HepG2 (cell line): ENCODE results near the gene RPS6KB2. TPM values are rescaled to one million over a fixed set of nuclear protein-coding genes. Genes with fewer than 3 reads are reported as not detected.

Experiments used
- ATAC-seq: fragments of 200-7000 bp; cut with Tn5 transposase; 3 replicates; pipeline ENCODE4 v1.9.1; 2020; ENCODE audit warnings: mild to moderate bottlenecking, moderate library complexity
- BruUV-seq: library from RNA; stranded (reverse); fragments of 400-500 nt; replicated peaks from 2 replicates; lab custom pipeline; 2021; lab: Mats Ljungman, UMichigan
- CTCF ChIA-PET: fragments of 300-600 bp; formaldehyde crosslinking; extraction: SDS; loops from one replicate; lab custom pipeline; 2021; ENCODE audit warnings: low total read pairs, inconsistent platforms, low intra/inter-chr PET ratio; lab: Yijun Ruan, JAX
- POLR2A ChIA-PET: fragments of 350-600 bp; sonication (Branson Sonifier 250); formaldehyde crosslinking; loops from one replicate; lab custom pipeline; 2020; ENCODE audit warnings: antibody characterized with exemption, inconsistent platforms; lab: Yijun Ruan, JAX
- DNase-seq: peaks from one replicate; pipeline ENCODE4 v3.0.0-alpha.2; 2015; ENCODE audit warnings: low spot score
- FAIRE-seq: peaks from 3 replicates; lab custom pipeline; 2011; peaks lifted over from hg19 to GRCh38; lab: Jason Lieb, UNC
- H2AFZ ChIP-seq: one replicate; pipeline ENCODE4 v1.6.1; 2011; ENCODE audit warnings: low read length, inconsistent platforms
- H3K27ac ChIP-seq: fragments of 300-600 bp; 3 replicates; pipeline ENCODE4 v1.8.0; 2011; ENCODE audit warnings: mixed run types, mild to moderate bottlenecking, mixed read lengths, low read length, inconsistent platforms; ENCODE audit not compliant: insufficient read depth; ENCODE audit errors: extremely low read length
- H3K27me3 ChIP-seq, 2 experiments: fragments of 200-600 bp in 1 of 2; 2 replicates in 1 of 2; 3 replicates in 1 of 2; pipeline versions ENCODE4 v1.6.0 to v1.8.0; 2011; ENCODE audit warnings: low read length in 2 of 2, mild to moderate bottlenecking in 2 of 2, moderate library complexity in 2 of 2, inconsistent platforms in 1 of 2; ENCODE audit not compliant: insufficient read depth in 2 of 2, control insufficient read depth in 1 of 2
- H3K36me3 ChIP-seq, 2 experiments: fragments of 200-600 bp in 1 of 2; replicated peaks in 1 of 2; 2 replicates in 1 of 2; 3 replicates in 1 of 2; pipeline versions ENCODE4 v1.5.1 to v1.8.0; 2011; ENCODE audit warnings: low read length in 2 of 2, inconsistent platforms in 1 of 2; ENCODE audit not compliant: insufficient read depth in 2 of 2, control insufficient read depth in 1 of 2
- H3K4me1 ChIP-seq: 2 replicates; pipeline ENCODE4 v1.5.1; 2012; ENCODE audit warnings: low read length, inconsistent platforms; ENCODE audit not compliant: insufficient read depth
- H3K4me2 ChIP-seq: 2 replicates; pipeline ENCODE4 v1.6.0; 2011; ENCODE audit warnings: low read depth, low read length, inconsistent platforms
- H3K4me3 ChIP-seq, 3 experiments: fragments of 200-600 bp in 1 of 3; sonication (generic), shearing (Covaris generic) in 1 of 3; replicated peaks in 1 of 3; 2 replicates each; pipeline ENCODE4 v1.5.1; 2011 to 2016; ENCODE audit warnings: low read length in 3 of 3, inconsistent platforms in 2 of 3, low read depth in 2 of 3, mild to moderate bottlenecking in 2 of 3, control low read depth in 1 of 3, mixed read lengths in 1 of 3; ENCODE audit not compliant: insufficient read depth in 1 of 3
- H3K79me2 ChIP-seq: one replicate; pipeline ENCODE4 v1.6.1; 2011; ENCODE audit warnings: low read length, inconsistent platforms; ENCODE audit not compliant: insufficient read depth
- H3K9ac ChIP-seq: 2 replicates; pipeline ENCODE4 v1.6.0; 2011; ENCODE audit warnings: mild to moderate bottlenecking, low read depth, low read length, inconsistent platforms; ENCODE audit not compliant: insufficient read depth
- H3K9me3 ChIP-seq: 2 replicates; pipeline ENCODE4 v1.5.1; 2012; ENCODE audit warnings: mild to moderate bottlenecking, low read length
- H4K20me1 ChIP-seq: 2 replicates; pipeline ENCODE4 v1.6.0; 2011; ENCODE audit warnings: inconsistent platforms, mild to moderate bottlenecking, low read length, moderate library complexity; ENCODE audit not compliant: insufficient read depth
- AGO2 ChIP-seq: fragments of 200-400 bp; formaldehyde crosslinking; optimal IDR thresholded peaks from 2 replicates; pipeline ENCODE3; 2017; ENCODE audit warnings: mild to moderate bottlenecking, low read depth, low read length, moderate library complexity
- CEBPG ChIP-seq: IDR thresholded peaks from 2 replicates; pipeline ENCODE4 v1.6.1; 2016
- CENPBD1 ChIP-seq: sonication (generic); formaldehyde crosslinking; IDR thresholded peaks from 2 replicates; pipeline ENCODE4 v1.8.0; 2022; ENCODE audit warnings: missing genetic modification reagents, low read depth, mild to moderate bottlenecking, borderline replicate concordance
- FIP1L1 ChIP-seq: fragments of 200-400 bp; formaldehyde crosslinking; IDR thresholded peaks from 2 replicates; pipeline ENCODE4 v1.6.1; 2018; ENCODE audit warnings: low read depth, mild to moderate bottlenecking, low read length, moderate library complexity, borderline replicate concordance; ENCODE audit not compliant: insufficient read depth
- HNRNPL ChIP-seq: fragments of 200-400 bp; formaldehyde crosslinking; IDR thresholded peaks from 2 replicates; pipeline ENCODE4 v1.6.1; 2017; ENCODE audit warnings: mild to moderate bottlenecking, low read depth, low read length
- SMAD3 ChIP-seq: sonication (generic); formaldehyde crosslinking; IDR thresholded peaks from 2 replicates; pipeline ENCODE4 v1.4.0; 2020; ENCODE audit warnings: missing genetic modification reagents
- WIZ ChIP-seq: sonication (generic); formaldehyde crosslinking; IDR thresholded peaks from 2 replicates; pipeline ENCODE4 v1.5.1; 2020; ENCODE audit warnings: mild to moderate bottlenecking, missing genetic modification reagents
- ZNF570 ChIP-seq: sonication (generic); formaldehyde crosslinking; IDR thresholded peaks from 2 replicates; pipeline ENCODE4 v1.4.0; 2020; ENCODE audit warnings: mild to moderate bottlenecking, missing genetic modification reagents, borderline replicate concordance
- ZNF749 ChIP-seq: sonication (generic); formaldehyde crosslinking; IDR thresholded peaks from 2 replicates; pipeline ENCODE4 v1.8.0; 2022; ENCODE audit warnings: mild to moderate bottlenecking, missing genetic modification reagents, moderate library complexity, borderline replicate concordance
- WGBS: methylation state at CpG from one replicate; pipeline ENCODE4 v1.1.6; 2017; ENCODE audit warnings: low lambda C conversion rate; 5-methylcytosine and 5-hydroxymethylcytosine counted together
- in situ Hi-C: cut with HindIII; loops from 2 replicates; pipeline ENCODE4 v1.10.0; 2017; ENCODE audit warnings: low pct_unique_long_range_greater_than_20kb; ENCODE audit not compliant: extremely low pct_ligation_motif_present
- intact Hi-C: fragments of 100-400 bp; cut with micrococcal nuclease; formaldehyde crosslinking; loops from one replicate; pipeline ENCODE4 v1.10.0; 2022; ENCODE audit not compliant: unreplicated experiment
- polyA plus RNA-seq, 8 experiments: library from polyadenylated mRNA; depleted of rRNA in 3 of 8; stranded (reverse) in 7 of 8; unstranded in 1 of 8; fragments of >200 nt; fragmentation: Illumina TruSeq in 4 of 8; extraction: Trizol in 4 of 8; gene quantifications; 2 replicates each; pipeline versions ENCODE4 v1.2.1 to v1.2.3, GENCODE V29; 2011 to 2016; ENCODE audit warnings: low read depth in 4 of 8, missing spikeins in 1 of 8, mixed read lengths in 1 of 8; ENCODE audit not compliant: insufficient read depth in 1 of 8
- total RNA-seq, 5 experiments: library from RNA; depleted of rRNA; stranded (reverse); fragments of >200 nt; fragmentation: Illumina TruSeq; extraction: Trizol; gene quantifications; 2 replicates each; pipeline ENCODE4 v1.2.3, GENCODE V29; 2016; ENCODE audit warnings: low read depth in 1 of 5
- TF ChIP-seq, protein P1 (sequence below): IDR thresholded peaks from 2 replicates; pipeline ENCODE4 v1.6.1; 2012; ENCODE audit warnings: inconsistent platforms
- TF ChIP-seq, protein P2 (sequence below): sonication (generic); formaldehyde crosslinking; IDR thresholded peaks from 2 replicates; pipeline ENCODE4 v1.4.0; 2020; ENCODE audit warnings: missing genetic modification reagents
- TF ChIP-seq, protein P3 (sequence below): sonication (generic); formaldehyde crosslinking; IDR thresholded peaks from 2 replicates; pipeline ENCODE4 v1.8.1; 2023; ENCODE audit warnings: mild to moderate bottlenecking, moderate library complexity, missing genetic modification reagents

Gene RPS6KB2
- total and polyA plus RNA-seq, 2 of the 13 experiments (the other 11 are each of a cell fraction or from before 2014, with no cell fraction given): 52.9 to 54.8 TPM

GRCh38 chr11:67419325-67420049 lies 8.8 kb upstream of the RPS6KB2 start:
- Histone ChIP-seq H3K36me3 (no peaks in the 10 kb centered on the region), H3K9ac (no peak overlapping the region), H3K27me3 (peaks cover 9 to 45% of the 10 kb centered on the region in 2 experiments; a peak in 4 of 5 replicates), H3K79me2 (no peaks in the 10 kb centered on the region), H3K4me3 (no peak overlapping the region; a peak in 1 of 6 replicates), H3K4me1 (peaks cover 60% of the 10 kb centered on the region), H4K20me1 (no peaks in the 10 kb centered on the region), H3K27ac (no peak overlapping the region), H2AFZ (no peak overlapping the region), H3K4me2 (peak overlapping the region; percentile 80), H3K9me3 (no peaks in the 10 kb centered on the region)
- BruUV-seq: TSS peak; percentile 59
- DNase-seq: no peak
- ChIA-PET CTCF (no interaction called here), POLR2A (interaction anchor here (0.7 to 7.4 kb wide), 6 partner anchors 8 to 131 kb away, joined by 3 to 78 read pairs (median 4); partner anchors contain the start of genes AIP, PPP1CA, RAD9A and TBC1D10C)
- in situ Hi-C loops: no loop called here
- 0 out of 2 replicates have a peak, but pooled peaks have one; percentile 37 for TF ChIP-seq HNRNPL
- TF ChIP-seq CENPBD1 (CRISPR knock-in tag): no peak
- peak; percentile 13 for TF ChIP-seq AGO2
- TF ChIP-seq, protein P1, sequence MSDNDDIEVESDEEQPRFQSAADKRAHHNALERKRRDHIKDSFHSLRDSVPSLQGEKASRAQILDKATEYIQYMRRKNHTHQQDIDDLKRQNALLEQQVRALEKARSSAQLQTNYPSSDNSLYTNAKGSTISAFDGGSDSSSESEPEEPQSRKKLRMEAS: 0 out of 2 replicates have a peak, but pooled peaks have one; percentile 16
- WGBS: 88% methylated on average over 10 of the region's 21 CpGs
- no peak for FAIRE-seq
- intact Hi-C loops: no loop called here
- ATAC-seq: no peak

DNA sequence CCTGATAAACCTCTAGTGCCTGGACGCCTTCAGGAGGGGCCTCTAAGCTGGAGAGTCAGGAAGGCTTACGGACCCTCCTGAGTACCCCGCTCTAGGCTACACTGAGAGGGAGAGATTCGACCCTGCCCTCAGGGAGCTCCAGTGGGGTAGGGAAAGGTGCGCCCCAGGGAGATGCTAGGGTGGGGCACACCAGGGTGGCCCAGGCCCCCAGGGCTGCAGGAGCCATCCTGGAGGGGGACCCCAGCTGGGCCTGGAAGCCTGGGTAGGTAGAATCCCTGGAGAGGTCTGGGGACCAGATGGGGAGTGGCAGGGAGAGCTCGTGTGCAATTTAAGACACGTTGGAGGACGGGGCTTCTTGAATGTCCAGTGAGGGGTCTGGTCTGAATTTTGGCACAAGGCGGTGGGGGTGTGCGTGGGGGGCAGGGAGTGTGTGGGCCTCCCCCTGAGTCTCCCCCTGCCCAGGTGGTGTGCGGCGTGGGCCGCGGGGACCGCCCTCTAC lies 8.1 kb upstream of the RPS6KB2 start:
- no TSS peak for BruUV-seq
- CTCF ChIA-PET: no interaction called here
- in situ Hi-C loops: no loop called here
- Histone ChIP-seq H3K9me3 (no peaks in the 10 kb centered on the region), H3K4me2 (peak overlapping the region; percentile 80), H3K27me3 (peaks cover 5 to 38% of the 10 kb centered on the region in 2 experiments; a peak in 4 of 5 replicates), H3K79me2 (no peaks in the 10 kb centered on the region), H3K4me3 (peak overlapping the region in 2 of 3 experiments; percentile 53 to 70; a peak in 5 of 6 replicates), H3K4me1 (peaks cover 67% of the 10 kb centered on the region), H3K27ac (no peak overlapping the region), H2AFZ (no peak overlapping the region), H4K20me1 (no peaks in the 10 kb centered on the region), H3K9ac (peak overlapping the region; percentile 57), H3K36me3 (no peaks in the 10 kb centered on the region)
- POLR2A ChIA-PET: interaction anchor here (0.7 to 7.4 kb wide), 6 partner anchors 9 to 132 kb away, joined by 3 to 78 read pairs (median 6); partner anchors contain the start of genes AIP, PPP1CA and TBC1D10C
- intact Hi-C loops: no loop called here
- WGBS: 59% methylated on average over 4 of the region's 15 CpGs
- DNase-seq (no peak), FAIRE-seq (no peak), ATAC-seq (no peak)
- no peak for TF ChIP-seq FIP1L1
- TF ChIP-seq, protein P2, sequence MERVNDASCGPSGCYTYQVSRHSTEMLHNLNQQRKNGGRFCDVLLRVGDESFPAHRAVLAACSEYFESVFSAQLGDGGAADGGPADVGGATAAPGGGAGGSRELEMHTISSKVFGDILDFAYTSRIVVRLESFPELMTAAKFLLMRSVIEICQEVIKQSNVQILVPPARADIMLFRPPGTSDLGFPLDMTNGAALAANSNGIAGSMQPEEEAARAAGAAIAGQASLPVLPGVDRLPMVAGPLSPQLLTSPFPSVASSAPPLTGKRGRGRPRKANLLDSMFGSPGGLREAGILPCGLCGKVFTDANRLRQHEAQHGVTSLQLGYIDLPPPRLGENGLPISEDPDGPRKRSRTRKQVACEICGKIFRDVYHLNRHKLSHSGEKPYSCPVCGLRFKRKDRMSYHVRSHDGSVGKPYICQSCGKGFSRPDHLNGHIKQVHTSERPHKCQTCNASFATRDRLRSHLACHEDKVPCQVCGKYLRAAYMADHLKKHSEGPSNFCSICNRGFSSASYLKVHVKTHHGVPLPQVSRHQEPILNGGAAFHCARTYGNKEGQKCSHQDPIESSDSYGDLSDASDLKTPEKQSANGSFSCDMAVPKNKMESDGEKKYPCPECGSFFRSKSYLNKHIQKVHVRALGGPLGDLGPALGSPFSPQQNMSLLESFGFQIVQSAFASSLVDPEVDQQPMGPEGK (CRISPR knock-in tag): 0 out of 2 replicates have a peak, but pooled peaks have one; percentile 11
- TF ChIP-seq ZNF570 (CRISPR knock-in tag): no peak
- no peak for TF ChIP-seq CEBPG (CRISPR knock-in tag)
- 0 out of 2 replicates have a peak, but pooled peaks have one; percentile 28 for TF ChIP-seq ZNF749 (CRISPR knock-in tag)
- no peak for TF ChIP-seq WIZ
- TF ChIP-seq, protein P3, sequence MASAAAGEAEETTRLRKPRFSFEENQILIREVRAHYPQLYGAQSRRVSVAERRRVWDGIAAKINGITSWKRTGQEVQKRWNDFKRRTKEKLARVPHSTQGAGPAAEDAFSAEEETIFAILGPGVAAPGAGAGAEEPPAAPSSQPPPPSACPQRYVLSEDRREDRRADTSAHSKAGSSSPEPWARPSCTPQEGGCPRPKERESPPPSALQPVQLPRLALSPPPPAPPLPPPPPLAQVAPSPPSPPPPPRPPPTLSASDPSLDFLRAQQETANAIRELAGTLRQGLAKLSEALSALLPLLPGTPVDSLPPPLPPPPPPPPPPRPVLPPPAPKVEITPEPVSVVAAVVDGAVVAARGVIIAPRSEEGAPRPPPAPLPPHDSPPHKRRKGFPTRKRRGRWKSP (CRISPR knock-in tag): 0 out of 2 replicates have a peak, but pooled peaks have one; percentile 19
- no peak for TF ChIP-seq SMAD3
